Transverse colon (tissue), 4 donors: ENCODE results near the gene FAM131C. TPM values are rescaled to one million over a fixed set of nuclear protein-coding genes. Genes with fewer than 3 reads are reported as not detected.

Source experiments
- DNase-seq: peaks from one replicate; pipeline ENCODE4 v3.0.0-alpha.2; 2019
- H3K27ac ChIP-seq, 4 donors: fragments of 200-600 bp; sonication (generic); 2 replicates each; pipeline ENCODE4 v1.5.1; 2016 to 2018; ENCODE audit warnings: inconsistent platforms in 4 of 4
- H3K27me3 ChIP-seq: fragments of 200-600 bp; sonication (generic); 2 replicates; pipeline ENCODE4 v1.5.1; 2017; ENCODE audit warnings: inconsistent platforms
- H3K36me3 ChIP-seq, 4 donors: fragments of 200-600 bp; sonication (generic); 2 replicates each; pipeline ENCODE4 v1.5.1; 2017 to 2019; ENCODE audit warnings: inconsistent platforms in 4 of 4
- H3K4me1 ChIP-seq, 4 donors: fragments of 200-600 bp; sonication (generic); 2 replicates each; pipeline ENCODE4 v1.5.1; 2017 to 2020; ENCODE audit warnings: inconsistent platforms in 4 of 4
- H3K4me3 ChIP-seq, 4 donors: fragments of 200-600 bp; sonication (generic); 1 replicate in 1 of 4; 2 replicates in 3 of 4; pipeline versions ENCODE4 v1.5.1 to v1.6.1; 2017 to 2019; ENCODE audit warnings: inconsistent platforms in 4 of 4
- H3K9me3 ChIP-seq, 2 donors: fragments of 200-600 bp; sonication (generic); 2 replicates each; pipeline ENCODE4 v1.5.1; 2017 to 2019; ENCODE audit warnings: inconsistent platforms in 2 of 2
- EP300 ChIP-seq: sonication (generic); formaldehyde crosslinking; IDR thresholded peaks from one replicate; pipeline ENCODE4 v1.6.1; 2017; ENCODE audit warnings: antibody characterized with exemption, low read depth
- POLR2A ChIP-seq: fragments of 450-650 bp; IDR thresholded peaks from one replicate; pipeline ENCODE4 v1.6.1; 2016; ENCODE audit warnings: antibody characterized with exemption, mild to moderate bottlenecking, moderate library complexity
- POLR2AphosphoS5 ChIP-seq, 3 donors: sonication (generic); formaldehyde crosslinking; IDR thresholded peaks; one replicate each; pipeline ENCODE4 v1.6.1; 2016; ENCODE audit warnings: antibody characterized with exemption in 3 of 3
- WGBS, 2 donors: methylation state at CpG; one replicate each; pipeline ENCODE4 v1.1.5; 2018; ENCODE audit warnings: low coverage in 1 of 2; 5-methylcytosine and 5-hydroxymethylcytosine counted together
- in situ Hi-C, 4 donors: fragments of 200-750 bp; cut with MboI; loops; one replicate each; pipeline versions ENCODE4 v1.15.0 to v1.15.1; 2017; ENCODE audit warnings: low sequenced_read_pairs in 3 of 4, low pct_ligation_motif_present in 1 of 4, low pct_unique_long_range_greater_than_20kb in 1 of 4
- intact Hi-C: fragments of 100-400 bp; cut with DNase I; formaldehyde crosslinking; loops from one replicate; pipeline ENCODE4 v1.15.1; 2023; ENCODE audit warnings: low total_unique reads
- total RNA-seq, 4 donors: library from RNA; depleted of rRNA; stranded (reverse); fragments of >200 nt; gene quantifications; one replicate each; pipeline ENCODE4 v1.1.0, GENCODE V29; 2016
- TF ChIP-seq, protein P1 (sequence below), 5 experiments: fragments of 200-600 bp in 3 of 5; fragments of 450-650 bp in 2 of 5; sonication (generic) in 3 of 5; IDR thresholded peaks; 1 replicate in 2 of 5; 2 replicates in 3 of 5; pipeline ENCODE4 v1.5.1; 2016 to 2017; ENCODE audit warnings: antibody characterized with exemption in 5 of 5, inconsistent platforms in 3 of 5, mild to moderate bottlenecking in 2 of 5, moderate library complexity in 1 of 5

Gene FAM131C
- total RNA-seq, 4 donors from 2014 or later = 1.2 TPM; not detected in 3

DNA sequence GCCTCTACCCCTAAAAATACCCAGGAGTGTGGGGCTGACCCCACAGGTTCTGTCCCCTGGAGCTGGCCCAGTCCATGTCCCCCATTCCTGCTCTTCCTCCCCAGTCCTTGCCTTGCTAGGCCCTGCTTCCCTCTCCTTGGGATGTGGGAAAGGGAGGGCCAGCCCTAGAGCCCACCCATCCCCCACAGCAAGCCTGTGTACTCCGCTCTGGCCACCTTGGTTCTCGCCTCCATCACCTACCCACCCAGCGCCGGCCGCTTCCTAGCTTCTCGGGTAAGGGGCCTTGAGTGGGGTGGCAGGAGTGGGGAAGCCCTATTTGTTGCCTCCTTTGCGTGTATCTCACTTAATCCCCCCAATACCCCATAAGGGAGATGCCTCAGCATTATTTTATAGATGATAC lies 23.1 kb downstream of the FAM131C start:
- H3K4me1 ChIP-seq = peaks cover 0 to 7% (median 7%) of the 10 kb centered on the region in 4 donors
- no peaks in the 10 kb centered on the region for H3K36me3 ChIP-seq
- no peak overlapping the region for H3K27ac ChIP-seq
- H3K27me3 ChIP-seq = no peaks in the 10 kb centered on the region
- in situ Hi-C loops (no loop called here), intact Hi-C loops (loop anchor here (10.0 kb wide), 1 partner anchor 256 kb away; no protein-coding TSS in a partner anchor)
- no peak for TF ChIP-seq EP300
- TF ChIP-seq, protein P1, sequence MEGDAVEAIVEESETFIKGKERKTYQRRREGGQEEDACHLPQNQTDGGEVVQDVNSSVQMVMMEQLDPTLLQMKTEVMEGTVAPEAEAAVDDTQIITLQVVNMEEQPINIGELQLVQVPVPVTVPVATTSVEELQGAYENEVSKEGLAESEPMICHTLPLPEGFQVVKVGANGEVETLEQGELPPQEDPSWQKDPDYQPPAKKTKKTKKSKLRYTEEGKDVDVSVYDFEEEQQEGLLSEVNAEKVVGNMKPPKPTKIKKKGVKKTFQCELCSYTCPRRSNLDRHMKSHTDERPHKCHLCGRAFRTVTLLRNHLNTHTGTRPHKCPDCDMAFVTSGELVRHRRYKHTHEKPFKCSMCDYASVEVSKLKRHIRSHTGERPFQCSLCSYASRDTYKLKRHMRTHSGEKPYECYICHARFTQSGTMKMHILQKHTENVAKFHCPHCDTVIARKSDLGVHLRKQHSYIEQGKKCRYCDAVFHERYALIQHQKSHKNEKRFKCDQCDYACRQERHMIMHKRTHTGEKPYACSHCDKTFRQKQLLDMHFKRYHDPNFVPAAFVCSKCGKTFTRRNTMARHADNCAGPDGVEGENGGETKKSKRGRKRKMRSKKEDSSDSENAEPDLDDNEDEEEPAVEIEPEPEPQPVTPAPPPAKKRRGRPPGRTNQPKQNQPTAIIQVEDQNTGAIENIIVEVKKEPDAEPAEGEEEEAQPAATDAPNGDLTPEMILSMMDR (IDR thresholded peaks at IDR 0.05) = no peak
- no peak for TF ChIP-seq POLR2AphosphoS5 (IDR thresholded peaks at IDR 0.05)
- no peak for TF ChIP-seq POLR2A
- 76 to 100% methylated on average over 1 to 7 of the region's 7 CpGs for WGBS, 2 donors
- no peak for DNase-seq
- no peak overlapping the region for H3K4me3 ChIP-seq
- no peaks in the 10 kb centered on the region for H3K9me3 ChIP-seq

DNA sequence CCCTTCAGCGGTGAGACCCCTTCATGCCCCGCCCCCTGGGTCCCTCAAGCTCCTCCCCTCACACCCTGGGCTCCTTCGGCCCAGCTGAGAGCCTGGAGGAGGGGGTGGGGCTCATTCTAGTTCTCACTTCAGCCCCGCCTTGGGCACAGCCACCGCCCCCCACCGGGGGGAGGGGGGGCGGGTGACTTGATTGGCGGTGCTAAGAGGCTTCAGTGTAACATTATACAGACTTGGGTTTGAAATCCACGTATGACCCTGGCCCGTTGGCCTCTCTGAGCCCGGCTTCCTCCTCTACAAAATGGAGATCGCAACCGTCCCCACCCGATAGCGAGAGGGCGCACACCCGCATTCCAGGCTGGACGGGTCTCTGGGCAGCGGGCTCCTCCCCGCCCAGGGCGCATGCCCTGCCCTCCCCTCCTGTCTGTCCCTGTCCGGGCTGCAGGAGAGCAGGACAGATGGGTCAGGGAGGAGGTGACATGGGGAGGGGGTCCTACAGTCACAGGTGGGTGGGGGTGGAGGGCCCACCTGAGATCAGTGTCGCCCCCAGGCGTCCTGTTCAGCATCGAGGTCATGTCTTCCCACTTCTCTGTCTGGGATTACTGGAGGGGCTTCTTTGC lies 24.8 kb downstream of the FAM131C start:
- WGBS, 2 donors = 1% methylated on average over 19 of the region's 25 CpGs; no CpG with 5 or more reads in 1 of the 2 donors
- in situ Hi-C loops = loop anchor here in 1 of 4 donors (5.0 kb wide), 1 partner anchor 36 kb away; no protein-coding TSS in a partner anchor
- no peaks in the 10 kb centered on the region for H3K27me3 ChIP-seq

DNA sequence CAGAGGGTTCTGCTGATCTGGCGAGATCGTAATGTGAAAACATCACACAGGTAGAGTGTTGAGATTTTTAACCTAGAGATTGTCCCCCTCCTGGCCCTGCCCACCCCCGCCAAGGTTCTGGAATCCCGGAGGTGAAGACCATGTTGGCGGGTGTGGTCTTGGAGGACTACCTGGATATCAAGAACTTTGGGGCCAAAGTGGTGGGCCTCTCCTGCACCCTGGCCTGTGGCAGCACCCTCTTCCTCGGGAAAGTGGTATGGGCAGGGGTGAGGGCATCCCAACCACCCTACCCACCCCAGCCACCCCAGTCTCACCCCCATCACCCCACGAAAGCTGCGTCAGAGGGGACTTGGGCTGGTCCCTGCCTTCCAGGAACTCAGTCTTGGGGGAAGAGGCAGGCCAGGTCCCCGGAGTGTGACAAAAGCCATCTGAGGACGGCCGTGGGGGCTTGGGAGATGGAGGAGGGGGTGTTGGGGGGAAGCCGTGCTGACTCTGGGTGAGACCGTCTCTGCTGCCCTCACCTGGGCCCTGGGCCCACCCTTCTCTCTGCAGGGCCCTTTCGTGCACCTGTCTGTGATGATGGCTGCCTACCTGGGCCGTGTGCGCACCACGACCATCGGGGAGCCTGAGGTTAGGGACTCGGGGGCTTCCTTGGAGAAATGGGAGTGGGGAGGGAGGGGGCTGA lies 25.5 kb downstream of the FAM131C start:
- DNase-seq = no peak
- 93% methylated on average over 17 of the region's 19 CpGs; no CpG with 5 or more reads in 1 of the 2 donors for WGBS, 2 donors
- no peaks in the 10 kb centered on the region for H3K9me3 ChIP-seq
- in situ Hi-C loops = loop anchor here in 1 of 4 donors (5.0 kb wide), 1 partner anchor 36 kb away; no protein-coding TSS in a partner anchor
- H3K4me3 ChIP-seq = no peak overlapping the region
- no peaks in the 10 kb centered on the region for H3K27me3 ChIP-seq
- no peak overlapping the region for H3K27ac ChIP-seq
- H3K36me3 ChIP-seq = no peaks in the 10 kb centered on the region
- intact Hi-C loops = no loop called here
- TF ChIP-seq EP300 = no peak
- TF ChIP-seq, protein P1 (IDR thresholded peaks at IDR 0.05) = no peak
- TF ChIP-seq POLR2AphosphoS5 (IDR thresholded peaks at IDR 0.05) = no peak
- no peak for TF ChIP-seq POLR2A
- peaks cover 0 to 7% (median 7%) of the 10 kb centered on the region in 4 donors for H3K4me1 ChIP-seq

More for the DNA sequence above, 24.8 kb downstream of the FAM131C start:
- peak overlapping the region; percentile 17 to 39 (median 35) for H3K4me3 ChIP-seq
- intact Hi-C loops = no loop called here
- TF ChIP-seq, protein P1 (IDR thresholded peaks at IDR 0.05) = no peak
- TF ChIP-seq POLR2A (no peak), POLR2AphosphoS5 (IDR thresholded peaks at IDR 0.05) (no peak), EP300 (no peak)
- no peaks in the 10 kb centered on the region for H3K36me3 ChIP-seq
- H3K9me3 ChIP-seq = no peaks in the 10 kb centered on the region
- no peak overlapping the region for H3K27ac ChIP-seq
- peak; percentile 44 for DNase-seq
- H3K4me1 ChIP-seq = peaks cover 0 to 7% (median 7%) of the 10 kb centered on the region in 4 donors

DNA sequence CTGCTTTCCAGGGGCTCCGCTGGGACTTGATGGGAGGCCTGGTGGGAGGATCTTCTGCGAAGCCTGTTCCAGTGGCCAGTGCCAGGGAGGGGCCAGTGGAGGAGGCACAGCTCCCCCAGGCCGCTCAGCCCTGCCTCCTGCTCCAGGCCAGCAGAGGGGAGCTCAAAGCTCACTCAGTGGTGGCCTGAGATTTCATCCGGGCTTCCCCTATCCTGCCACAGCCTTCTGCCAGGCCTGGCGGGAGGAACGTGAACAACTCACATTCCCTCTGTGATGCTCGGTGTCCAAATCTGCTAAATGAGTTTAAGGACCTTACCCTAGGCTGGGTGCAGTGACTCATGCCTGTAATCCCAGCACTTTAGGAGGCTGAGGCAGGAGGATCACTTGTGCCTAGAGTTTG lies 26.6 kb downstream of the FAM131C start:
- Histone ChIP-seq H3K9me3 (no peaks in the 10 kb centered on the region), H3K36me3 (no peaks in the 10 kb centered on the region), H3K27ac (no peak overlapping the region), H3K4me1 (peaks cover 0 to 7% (median 7%) of the 10 kb centered on the region in 4 donors), H3K4me3 (no peak overlapping the region), H3K27me3 (no peaks in the 10 kb centered on the region)
- 63% methylated on average over 6 of the region's 7 CpGs; no CpG with 5 or more reads in 1 of the 2 donors for WGBS, 2 donors
- TF ChIP-seq, protein P1 (IDR thresholded peaks at IDR 0.05) = no peak
- no peak for TF ChIP-seq POLR2A
- TF ChIP-seq POLR2AphosphoS5 (IDR thresholded peaks at IDR 0.05) = no peak
- TF ChIP-seq EP300 = no peak
- no peak for DNase-seq
- in situ Hi-C loops (loop anchor here in 1 of 4 donors (5.0 kb wide), 1 partner anchor 35 kb away; no protein-coding TSS in a partner anchor), intact Hi-C loops (no loop called here)
